ENCODE data around the gene BTRC. TPM values are rescaled to one million over a fixed set of nuclear protein-coding genes. Genes with fewer than 3 reads are reported as not detected.

Gene BTRC
- total and polyA plus RNA-seq, 8 donors = 4.3 to 16.4 (median 9.0) TPM

DNA sequence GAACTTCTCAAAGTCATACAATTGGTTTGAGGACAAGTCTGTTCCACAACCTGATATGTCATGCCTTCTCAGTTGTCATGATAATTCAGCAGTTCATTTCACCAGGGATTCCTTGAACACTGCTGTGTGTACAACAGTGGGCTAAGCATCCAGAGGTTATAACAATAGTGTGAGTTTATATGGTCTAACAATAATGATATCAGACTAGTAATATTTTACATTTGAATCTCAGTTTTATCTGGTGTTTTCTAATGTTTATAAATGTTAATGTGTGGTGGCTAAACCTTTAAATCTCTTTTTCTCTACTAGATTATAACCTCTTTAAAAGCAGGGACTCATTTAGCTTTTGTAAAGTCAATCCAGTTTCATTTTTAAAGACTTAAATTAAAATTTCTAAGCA, 48.7 kb downstream of the BTRC start:
- H3K4me1 ChIP-seq = no peaks in the 10 kb centered on the region
- H3K27ac ChIP-seq = no peak overlapping the region
- ATAC-seq (no peak), DNase-seq (no peak), FAIRE-seq (no peak)
- H3K36me3 ChIP-seq = no peaks in the 10 kb centered on the region
- no peak overlapping the region for H3K4me3 ChIP-seq
- intact Hi-C loops (cut with DNase I) = no loop called here
- TF ChIP-seq, protein P1, sequence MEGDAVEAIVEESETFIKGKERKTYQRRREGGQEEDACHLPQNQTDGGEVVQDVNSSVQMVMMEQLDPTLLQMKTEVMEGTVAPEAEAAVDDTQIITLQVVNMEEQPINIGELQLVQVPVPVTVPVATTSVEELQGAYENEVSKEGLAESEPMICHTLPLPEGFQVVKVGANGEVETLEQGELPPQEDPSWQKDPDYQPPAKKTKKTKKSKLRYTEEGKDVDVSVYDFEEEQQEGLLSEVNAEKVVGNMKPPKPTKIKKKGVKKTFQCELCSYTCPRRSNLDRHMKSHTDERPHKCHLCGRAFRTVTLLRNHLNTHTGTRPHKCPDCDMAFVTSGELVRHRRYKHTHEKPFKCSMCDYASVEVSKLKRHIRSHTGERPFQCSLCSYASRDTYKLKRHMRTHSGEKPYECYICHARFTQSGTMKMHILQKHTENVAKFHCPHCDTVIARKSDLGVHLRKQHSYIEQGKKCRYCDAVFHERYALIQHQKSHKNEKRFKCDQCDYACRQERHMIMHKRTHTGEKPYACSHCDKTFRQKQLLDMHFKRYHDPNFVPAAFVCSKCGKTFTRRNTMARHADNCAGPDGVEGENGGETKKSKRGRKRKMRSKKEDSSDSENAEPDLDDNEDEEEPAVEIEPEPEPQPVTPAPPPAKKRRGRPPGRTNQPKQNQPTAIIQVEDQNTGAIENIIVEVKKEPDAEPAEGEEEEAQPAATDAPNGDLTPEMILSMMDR (IDR thresholded peaks at IDR 0.05) = no peak
- H3K27me3 ChIP-seq = no peaks in the 10 kb centered on the region
- no peaks in the 10 kb centered on the region for H3K9me3 ChIP-seq

DNA sequence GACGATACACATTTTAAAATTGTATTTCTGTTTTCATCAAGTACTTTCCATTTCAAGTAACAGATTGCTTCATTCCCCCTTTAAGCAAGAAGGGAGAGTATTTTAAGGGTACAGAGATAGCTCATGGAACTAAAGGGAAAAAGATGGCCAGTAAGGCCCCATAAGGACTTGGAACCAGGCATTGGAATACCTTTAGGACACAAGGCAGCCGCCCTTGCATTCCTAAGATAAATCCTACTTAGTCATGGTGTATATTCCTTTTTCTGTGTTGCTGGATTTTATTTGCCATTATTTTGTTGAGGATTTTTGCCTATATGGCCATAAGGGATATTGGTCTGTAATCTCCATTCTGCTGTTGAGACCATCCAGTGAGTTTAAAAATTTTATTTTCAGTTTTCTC, 49.2 kb downstream of the BTRC start:
- WGBS, 2 donors = 92 to 96% methylated on average over 2 of the region's 2 CpGs
- Histone ChIP-seq H3K4me1 (no peaks in the 10 kb centered on the region), H3K9me3 (no peaks in the 10 kb centered on the region), H3K27ac (no peak overlapping the region), H3K4me3 (no peak overlapping the region), H3K27me3 (no peaks in the 10 kb centered on the region), H3K36me3 (no peaks in the 10 kb centered on the region)
- DNase-seq (no peak), ATAC-seq (no peak), FAIRE-seq (no peak)
- TF ChIP-seq, protein P1 (IDR thresholded peaks at IDR 0.05) = no peak
- intact Hi-C loops (cut with DNase I) = no loop called here

DNA sequence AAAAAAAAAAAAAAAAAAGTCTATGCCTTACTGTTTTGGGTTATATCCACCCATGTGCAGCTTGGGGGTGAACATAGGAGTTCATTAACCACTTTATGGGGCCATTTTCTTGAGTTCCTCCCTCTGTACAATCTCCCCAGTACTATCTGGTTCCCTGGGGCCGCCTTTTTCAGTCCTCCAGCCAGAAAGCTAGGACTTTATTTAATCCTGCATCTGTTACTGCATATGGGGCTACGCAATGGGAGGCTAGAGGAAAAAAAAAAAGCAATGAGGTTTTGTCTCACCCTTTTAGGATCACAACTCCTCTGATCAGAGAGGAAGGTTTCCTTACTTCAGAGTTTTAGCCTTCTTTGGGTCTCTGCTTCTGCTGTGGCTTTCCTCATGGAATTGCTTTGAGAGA, 51.0 kb downstream of the BTRC start:
- intact Hi-C loops (cut with DNase I) = no loop called here
- no peak overlapping the region for H3K4me3 ChIP-seq
- TF ChIP-seq, protein P1 (IDR thresholded peaks at IDR 0.05) = no peak
- H3K36me3 ChIP-seq = no peaks in the 10 kb centered on the region
- H3K27me3 ChIP-seq = no peaks in the 10 kb centered on the region
- DNase-seq = no peak
- ATAC-seq = no peak
- no peak overlapping the region for H3K27ac ChIP-seq
- no peak for FAIRE-seq
- H3K4me1 ChIP-seq = no peaks in the 10 kb centered on the region
- no peaks in the 10 kb centered on the region for H3K9me3 ChIP-seq
- 98 to 100% methylated on average over 2 of the region's 2 CpGs for WGBS, 2 donors

DNA sequence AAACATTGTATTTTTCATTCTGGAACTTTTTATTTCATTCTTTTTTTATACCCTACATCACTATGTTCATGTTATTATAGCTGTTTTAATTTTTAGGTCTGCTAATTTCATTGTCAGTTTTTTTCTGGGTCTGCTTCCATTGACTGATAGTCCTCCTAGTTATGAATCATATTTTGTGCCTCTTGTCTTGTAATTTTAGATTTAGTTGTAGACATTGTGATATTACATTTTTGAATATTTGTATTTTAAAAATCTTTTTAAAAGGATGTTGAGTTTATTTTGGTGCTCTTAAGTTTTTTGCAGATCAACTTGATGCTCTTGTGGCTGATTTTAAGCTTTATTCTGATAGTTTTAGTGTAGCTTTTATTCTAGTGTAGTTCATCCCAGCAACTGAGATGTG, 57.6 kb downstream of the BTRC start:
- DNase-seq (no peak), ATAC-seq (no peak), FAIRE-seq (no peak)
- no peak overlapping the region for H3K4me3 ChIP-seq
- TF ChIP-seq, protein P1 (IDR thresholded peaks at IDR 0.05) = no peak
- intact Hi-C loops (cut with DNase I) = no loop called here
- H3K36me3 ChIP-seq = no peaks in the 10 kb centered on the region
- H3K9me3 ChIP-seq = no peaks in the 10 kb centered on the region
- H3K27me3 ChIP-seq = no peaks in the 10 kb centered on the region
- H3K4me1 ChIP-seq = no peaks in the 10 kb centered on the region
- no peak overlapping the region for H3K27ac ChIP-seq

DNA sequence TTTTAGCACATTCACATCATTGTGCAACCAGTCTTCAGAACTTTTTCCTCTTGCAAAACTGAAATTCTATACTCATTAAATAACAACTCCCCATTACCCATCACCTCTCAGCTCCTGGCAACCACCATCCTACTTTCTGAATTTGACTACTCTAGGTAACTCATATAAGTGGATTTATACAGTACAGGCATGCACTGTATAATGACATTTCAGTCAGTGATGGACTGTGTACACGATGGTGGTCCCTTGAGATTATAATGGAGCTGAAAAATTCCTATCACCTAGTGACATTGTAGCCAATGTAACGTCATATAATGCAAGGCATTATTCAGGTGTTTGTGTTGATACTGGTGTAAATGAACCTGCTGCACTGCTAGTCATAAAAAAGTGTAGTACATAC, 60.1 kb downstream of the BTRC start:
- TF ChIP-seq, protein P1 (IDR thresholded peaks at IDR 0.05) = no peak
- Histone ChIP-seq H3K9me3 (no peaks in the 10 kb centered on the region), H3K27ac (no peak overlapping the region), H3K4me1 (no peaks in the 10 kb centered on the region), H3K4me3 (no peak overlapping the region), H3K36me3 (no peaks in the 10 kb centered on the region), H3K27me3 (no peaks in the 10 kb centered on the region)
- 82 to 86% methylated on average over 2 of the region's 2 CpGs for WGBS, 2 donors
- FAIRE-seq (no peak), ATAC-seq (no peak), DNase-seq (no peak)
- intact Hi-C loops (cut with DNase I) = no loop called here

All from pancreas (tissue), 10 donors.